Pancreas (tissue), 10 donors: ENCODE data around the gene NUTM2A. TPM values are rescaled to one million over a fixed set of nuclear protein-coding genes. Genes with fewer than 3 reads are reported as not detected.
"Not testable (repeated sequence)": the region's sequence is repeated elsewhere in the genome, so short reads cannot be mapped to it uniquely, and the experiment has no call there.

Experiments
- ATAC-seq, 4 donors: fragments of 200-7000 bp; cut with Tn5 transposase; one replicate each; pipeline versions ENCODE4 v1.8.0 to v1.9.1; 2020; ENCODE audit warnings: mild to moderate bottlenecking in 4 of 4, moderate library complexity in 4 of 4
- DNase-seq, 6 donors: peaks; one replicate each; pipeline ENCODE4 v3.0.0-alpha.2; 2020
- FAIRE-seq: peaks from 2 replicates; lab custom pipeline; 2012; peaks lifted over from hg19 to GRCh38; lab: Jason Lieb, UNC
- H3K27ac ChIP-seq, 4 donors: fragments of 200-600 bp; sonication (generic); 1 replicate in 3 of 4; 2 replicates in 1 of 4; pipeline versions ENCODE4 v1.5.0 to v1.8.0; 2020
- H3K27me3 ChIP-seq, 4 donors: fragments of 200-600 bp; one replicate each; pipeline ENCODE4 v1.8.0; 2021
- H3K36me3 ChIP-seq, 3 donors: fragments of 200-600 bp; sonication (generic) in 1 of 3; one replicate each; pipeline versions ENCODE4 v1.5.0 to v1.8.0; 2020 to 2021
- H3K4me1 ChIP-seq, 3 donors: fragments of 200-600 bp; one replicate each; pipeline ENCODE4 v1.8.0; 2021
- H3K4me3 ChIP-seq, 4 donors: fragments of 200-600 bp; sonication (generic) in 2 of 4; one replicate each; pipeline versions ENCODE4 v1.5.0 to v1.8.0; 2020 to 2021
- H3K9me3 ChIP-seq, 4 donors: fragments of 200-600 bp; one replicate each; pipeline ENCODE4 v1.8.0; 2021
- WGBS, 2 donors: extraction: QIAGEN DNeasy Blood & Tissue Kit; methylation state at CpG; one replicate each; pipeline ENCODE4 v1.1.7; 2013; 5-methylcytosine and 5-hydroxymethylcytosine counted together
- intact Hi-C, 3 donors: fragments of 100-400 bp; cut with DNase I; formaldehyde crosslinking; loops; one replicate each; pipeline versions ENCODE4 v1.11.1 to v1.14.2; 2022
- polyA plus RNA-seq, 2 donors: library from polyadenylated mRNA; stranded (reverse); fragments of 200-250 nt; gene quantifications; one replicate each; pipeline ENCODE4 v1.2.3, GENCODE V29; 2013
- total RNA-seq, 6 donors: library from RNA; stranded (reverse); fragmentation: NEBNext Ultra II Directional in 4 of 6; extraction: Animal tissue kit (Norgen Biotek cat#: 25700) in 4 of 6; gene quantifications; one replicate each; pipeline versions ENCODE4 v1.2.1 to v1.2.4, GENCODE V29; 2021 to 2023
- donor health status: healthy with polysubstance abuse.
- donor health status: DM: no; HTN: no; CAD: no; lungs with moderate emphysema.
- donor health status: DM: no; HTN: no; CAD: no.
- donor health status: control.
- donor health status: control.
- donor health status: Bipolar disorder and iron deficiency.
- donor health status: DM: yes; HTN: yes; CAD: no.
- donor health status: DM: no; HTN: no; CAD: no.
- donor health status: DM: no; HTN: no; CAD: no.
- donor health status: DM: yes; HTN: yes; CAD: no.

NUTM2A gene
- total RNA-seq (1 to 10 TPM in 3 of 6 donors, under 1 TPM in 3; 0.52 to 1.8 (median 0.98) TPM), polyA plus RNA-seq (1 to 10 TPM; 1.9 to 3.6 TPM)

DNA sequence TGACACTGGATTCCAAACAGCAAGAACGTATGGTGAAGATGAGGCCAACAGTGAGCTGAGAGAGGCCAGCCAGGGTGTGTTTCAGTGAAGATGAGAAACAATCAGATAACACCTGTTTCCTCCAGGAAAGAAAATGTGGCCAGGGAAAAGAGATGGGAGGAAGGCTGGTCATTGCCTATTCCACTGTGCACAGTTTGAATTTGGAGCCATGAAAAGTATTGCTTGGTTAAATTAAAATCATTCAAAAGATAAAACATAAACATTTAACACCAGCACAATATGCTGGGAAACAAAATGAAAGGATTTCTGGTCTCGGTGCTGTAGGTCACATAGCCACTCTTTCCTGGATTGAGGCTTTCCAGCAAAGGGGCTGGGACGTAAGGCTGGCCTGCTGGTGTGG, at the start of gene NUTM2A:
NUTM2A (plus strand) TSS at position 301 of the 400 bp plus-strand sequence. CDS start 383 bp downstream, outside the sequence.
- no CpG with 5 or more reads among the region's 3 CpGs for WGBS, 2 donors

DNA sequence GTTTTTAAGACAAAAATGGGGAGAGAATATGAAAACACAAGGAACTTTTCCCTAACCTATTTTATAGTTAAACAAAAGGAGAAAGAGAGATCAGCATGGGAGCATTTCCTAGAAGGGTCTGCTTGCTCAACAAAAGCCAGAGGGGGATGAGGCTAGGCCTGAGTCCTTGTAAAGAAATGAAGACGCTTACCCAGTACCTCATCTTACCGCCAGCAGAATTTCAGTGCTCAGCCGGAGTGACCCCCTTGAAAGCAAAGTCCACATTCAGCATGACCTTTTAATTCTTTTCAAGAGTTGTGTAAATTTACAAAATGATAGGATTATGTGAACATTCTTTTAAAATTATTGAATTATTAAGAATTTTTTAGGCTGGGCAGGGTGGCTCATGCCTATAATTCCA, 47.7 kb upstream of the NUTM2A start:
- ATAC-seq, intact Hi-C loops, H3K27me3 ChIP-seq, H3K27ac ChIP-seq, FAIRE-seq, H3K9me3 ChIP-seq, DNase-seq, H3K36me3 ChIP-seq, H3K4me3 ChIP-seq, H3K4me1 ChIP-seq: not testable (repeated sequence)
- 80% methylated on average over 2 of the region's 3 CpGs; no CpG with 5 or more reads in 1 of the 2 donors for WGBS, 2 donors

More for the DNA sequence above, at the start of gene NUTM2A:
- H3K27ac ChIP-seq, H3K36me3 ChIP-seq, ATAC-seq, FAIRE-seq, H3K27me3 ChIP-seq, DNase-seq, H3K9me3 ChIP-seq, H3K4me1 ChIP-seq, intact Hi-C loops, H3K4me3 ChIP-seq: not testable (repeated sequence)

- H3K9me3 ChIP-seq, DNase-seq, H3K4me1 ChIP-seq, H3K27me3 ChIP-seq, FAIRE-seq, intact Hi-C loops, H3K4me3 ChIP-seq, H3K27ac ChIP-seq, H3K36me3 ChIP-seq: not testable (repeated sequence)
- peak in 2 of 4 donors; percentile 61 to 63 for ATAC-seq
- 89 to 90% methylated on average over 6 of the region's 6 CpGs for WGBS, 2 donors
Observed at GRCh38 chr10:87184421-87184820, 40.8 kb upstream of the NUTM2A start.

DNA sequence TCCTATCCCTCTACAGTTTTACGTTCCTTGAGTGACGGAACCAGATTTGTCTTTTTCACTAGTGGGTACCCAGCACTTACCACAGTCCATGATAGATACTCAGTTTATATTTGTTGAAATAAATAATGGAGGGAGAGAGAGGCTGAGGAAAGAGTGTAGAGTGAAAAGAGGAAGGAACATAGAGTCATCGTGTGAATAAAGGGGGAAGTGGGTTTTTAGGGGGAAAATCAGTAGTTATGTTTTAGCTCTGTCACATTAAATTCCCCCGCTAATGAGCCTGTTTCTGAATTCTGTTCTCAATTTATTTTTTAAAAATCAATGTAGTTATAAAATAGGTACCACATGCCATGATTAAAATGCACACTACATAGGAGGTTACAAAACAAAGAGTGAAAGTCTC, 39.2 kb upstream of the NUTM2A start:
- FAIRE-seq, result not testable (repeated sequence)

DNA sequence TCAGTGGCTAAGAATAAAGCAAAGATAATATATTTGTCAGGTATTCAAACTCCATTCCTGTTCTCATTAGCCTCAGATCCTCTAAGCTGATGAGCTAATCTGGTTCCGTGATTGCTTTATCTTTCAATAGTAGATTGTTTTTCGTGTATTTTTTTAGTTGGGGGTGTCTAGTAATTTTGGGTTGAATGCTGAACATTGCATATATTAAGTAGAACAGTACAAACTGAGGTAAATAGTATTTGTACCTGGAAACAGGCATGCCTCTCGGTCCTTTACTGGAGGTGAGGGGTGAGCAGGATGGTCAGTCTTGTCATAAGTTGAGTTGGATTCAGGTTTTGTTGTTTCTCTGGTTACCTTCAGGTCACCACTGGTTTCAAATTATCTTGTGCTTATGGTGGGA, 37.7 kb upstream of the NUTM2A start:
- intact Hi-C loops, H3K36me3 ChIP-seq, DNase-seq, H3K4me3 ChIP-seq, H3K27ac ChIP-seq, H3K27me3 ChIP-seq, H3K4me1 ChIP-seq, ATAC-seq, H3K9me3 ChIP-seq, FAIRE-seq: not testable (repeated sequence)
- WGBS, 2 donors, result 95 to 97% methylated on average over 3 of the region's 3 CpGs

More for the DNA sequence above, 39.2 kb upstream of the NUTM2A start:
- H3K4me3 ChIP-seq, ATAC-seq, H3K4me1 ChIP-seq, H3K9me3 ChIP-seq, H3K36me3 ChIP-seq, intact Hi-C loops, H3K27me3 ChIP-seq, H3K27ac ChIP-seq, DNase-seq: not testable (repeated sequence)
- WGBS, 2 donors, result 98 to 100% methylated on average over 3 of the region's 4 CpGs

- not testable (repeated sequence) for ATAC-seq, FAIRE-seq
Observed at GRCh38 chr10:87191841-87192240, 33.4 kb upstream of the NUTM2A start.

DNA sequence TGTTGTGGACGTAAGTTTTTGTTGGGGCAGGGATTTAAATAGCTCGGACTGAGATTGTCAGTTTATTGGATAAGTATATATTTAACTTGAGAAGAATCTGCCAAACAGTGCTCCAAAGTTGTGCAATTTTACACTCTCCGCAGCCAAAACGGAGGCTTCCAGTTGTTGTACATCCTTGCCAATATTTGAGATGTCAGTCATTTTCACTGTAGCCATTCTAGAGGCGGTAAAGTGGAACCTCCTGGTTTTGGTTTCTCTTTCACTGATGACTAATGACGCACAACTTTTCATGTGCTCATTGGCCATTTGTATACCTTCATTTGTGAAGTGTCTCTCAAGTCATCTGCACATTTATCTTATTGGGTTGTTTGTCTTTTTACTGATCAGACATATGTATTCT, 24.3 kb upstream of the NUTM2A start:
- H3K36me3 ChIP-seq, intact Hi-C loops, H3K27me3 ChIP-seq, H3K27ac ChIP-seq, H3K9me3 ChIP-seq, H3K4me3 ChIP-seq, H3K4me1 ChIP-seq, FAIRE-seq: not testable (repeated sequence)
- WGBS, 2 donors, result 31 to 34% methylated on average over 6 of the region's 6 CpGs
- ATAC-seq (peak; percentile 33 to 72 (median 52)), DNase-seq (peak in 2 of 6 donors; percentile 18 to 44)

More at GRCh38 chr10:87191841-87192240, 33.4 kb upstream of the NUTM2A start:
- H3K9me3 ChIP-seq, H3K36me3 ChIP-seq, DNase-seq, H3K4me3 ChIP-seq, H3K27ac ChIP-seq, H3K27me3 ChIP-seq, H3K4me1 ChIP-seq, intact Hi-C loops: not testable (repeated sequence)
- WGBS, 2 donors, result 87 to 100% methylated on average over 3 of the region's 3 CpGs

- H3K9me3 ChIP-seq, intact Hi-C loops, H3K27ac ChIP-seq, H3K4me1 ChIP-seq, DNase-seq, H3K36me3 ChIP-seq, H3K4me3 ChIP-seq, H3K27me3 ChIP-seq, FAIRE-seq: not testable (repeated sequence)
- peak in 1 of 4 donors; percentile 9 for ATAC-seq
- 73 to 76% methylated on average over 2 of the region's 4 CpGs for WGBS, 2 donors
Observed at GRCh38 chr10:87204801-87205200, 20.4 kb upstream of the NUTM2A start.

- FAIRE-seq, H3K27me3 ChIP-seq, H3K4me3 ChIP-seq, H3K4me1 ChIP-seq, H3K27ac ChIP-seq, ATAC-seq, H3K36me3 ChIP-seq, H3K9me3 ChIP-seq, intact Hi-C loops, DNase-seq: not testable (repeated sequence)
- 86 to 87% methylated on average over 4 of the region's 4 CpGs for WGBS, 2 donors
Observed at GRCh38 chr10:87206922-87207321, 18.3 kb upstream of the NUTM2A start.

- not testable (repeated sequence) for FAIRE-seq, H3K27ac ChIP-seq
- WGBS, 2 donors, result 92 to 95% methylated on average over 5 of the region's 5 CpGs
Observed at GRCh38 chr10:87210309-87210708, 14.9 kb upstream of the NUTM2A start.

GRCh38 chr10:87211848-87212247, 13.4 kb upstream of the NUTM2A start:
- H3K4me3 ChIP-seq, H3K36me3 ChIP-seq, intact Hi-C loops, H3K27ac ChIP-seq, FAIRE-seq, H3K9me3 ChIP-seq, H3K4me1 ChIP-seq, DNase-seq, ATAC-seq, H3K27me3 ChIP-seq: not testable (repeated sequence)
- WGBS, 2 donors, result 69 to 81% methylated on average over 2 of the region's 2 CpGs

More at GRCh38 chr10:87210309-87210708, 14.9 kb upstream of the NUTM2A start:
- H3K27me3 ChIP-seq, H3K36me3 ChIP-seq, H3K4me3 ChIP-seq, ATAC-seq, H3K9me3 ChIP-seq, H3K4me1 ChIP-seq, DNase-seq, intact Hi-C loops: not testable (repeated sequence)

DNA sequence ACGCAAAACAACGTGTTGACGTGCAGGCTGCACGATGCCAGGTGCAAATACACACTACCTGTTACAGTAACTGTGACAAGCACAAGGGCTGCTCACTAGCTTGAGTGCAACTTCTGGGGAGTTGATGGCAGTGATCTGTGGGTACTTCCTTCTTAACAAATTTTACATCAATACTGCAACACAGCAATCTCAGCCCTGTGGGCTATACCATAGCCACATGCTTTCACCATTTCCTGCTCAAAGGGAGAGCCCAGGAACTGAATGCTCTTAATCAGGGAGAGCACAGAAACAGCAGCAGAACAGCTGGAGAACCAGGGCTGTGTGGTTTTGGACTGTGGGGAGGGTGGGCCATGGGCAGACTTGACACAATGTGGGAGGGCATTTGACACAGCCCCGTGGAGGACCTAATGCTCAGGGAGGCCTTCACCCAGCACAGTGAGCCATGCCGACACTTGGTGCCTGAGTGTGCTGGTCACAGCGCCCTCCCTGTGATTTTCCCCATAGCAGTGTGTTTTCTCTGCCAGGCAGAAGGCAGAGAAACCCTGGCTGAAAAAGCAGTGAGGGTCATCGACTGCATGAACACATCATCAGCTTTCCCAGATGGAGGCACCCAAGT, 12.0 kb upstream of the NUTM2A start:
- H3K4me3 ChIP-seq, H3K27ac ChIP-seq, H3K27me3 ChIP-seq, H3K4me1 ChIP-seq, FAIRE-seq, intact Hi-C loops, DNase-seq, H3K36me3 ChIP-seq, H3K9me3 ChIP-seq: not testable (repeated sequence)
- peak in 3 of 4 donors; percentile 11 to 31 (median 11) for ATAC-seq
- WGBS, 2 donors, result 85 to 92% methylated on average over 7 of the region's 8 CpGs
